ENCODE measurements around the gene MYO18A.

- no peak for TF ChIP-seq CTCF (IDR thresholded peaks at IDR 0.05; ENCODE audit: low read depth, low read length)
- TF ChIP-seq EZH2phosphoT487 (IDR thresholded peaks at IDR 0.05; ENCODE audit: low read depth), result no peak
Observed at GRCh38 chr17:29090750-29091605, 89.2 kb downstream of the MYO18A start.
